GM12878 (cell line): ENCODE results near the gene CPNE9. TPM values are rescaled to one million over a fixed set of nuclear protein-coding genes. Genes with fewer than 3 reads are reported as not detected.

ENCODE experiments used
- BRCA1 ChIP-seq: IDR thresholded peaks from 2 replicates; pipeline ENCODE4 v1.6.1; 2011; ENCODE audit warnings: low read depth, low read length, improper control_type of control experiment
- E2F8 ChIP-seq: fragments of 450-650 bp; IDR thresholded peaks from 2 replicates; pipeline ENCODE4 v1.6.1; 2018; ENCODE audit warnings: mild to moderate bottlenecking, low read depth, moderate library complexity; ENCODE audit not compliant: partially characterized antibody
- FOS ChIP-seq: IDR thresholded peaks from 3 replicates; pipeline ENCODE4 v1.6.1; 2011; ENCODE audit warnings: borderline replicate concordance; ENCODE audit not compliant: insufficient read length; ENCODE audit errors: extremely low read depth
- HCFC1 ChIP-seq: fragments of 150-350 bp; IDR thresholded peaks from 2 replicates; pipeline ENCODE4 v1.6.1; 2014; ENCODE audit warnings: low read length
- JUND ChIP-seq: IDR thresholded peaks from 2 replicates; pipeline ENCODE4 v1.6.1; 2012; ENCODE audit warnings: low read depth, mild to moderate bottlenecking, low read length, improper control_type of control experiment, moderate library complexity
- MTA2 ChIP-seq: fragments of 450-650 bp; IDR thresholded peaks from 2 replicates; pipeline ENCODE4 v1.6.1; 2016; ENCODE audit warnings: low read depth, mild to moderate bottlenecking, moderate library complexity
- RELA ChIP-seq: fragments of 450-650 bp; IDR thresholded peaks from 2 replicates; pipeline ENCODE4 v1.8.0; 2014; ENCODE audit warnings: borderline replicate concordance; ENCODE audit not compliant: partially characterized antibody
- SKIL ChIP-seq: fragments of 450-650 bp; IDR thresholded peaks from 2 replicates; pipeline ENCODE4 v1.6.1; 2017; ENCODE audit warnings: mild to moderate bottlenecking, low read depth, inconsistent platforms; ENCODE audit not compliant: poor library complexity, severe bottlenecking
- STAT3 ChIP-seq: IDR thresholded peaks from 2 replicates; pipeline ENCODE4 v1.6.1; 2011; ENCODE audit warnings: low read depth, low read length, improper control_type of control experiment
- polyA plus RNA-seq, 11 experiments: library from polyadenylated mRNA; depleted of rRNA in 4 of 11; unstranded in 6 of 11; stranded (reverse) in 5 of 11; fragments of >200 nt; fragmentation: Nextera tagmentation in 4 of 11; fragmentation: Illumina TruSeq in 1 of 11; extraction: Ambion mirVana in 4 of 11; extraction: Trizol in 1 of 11; gene quantifications; 1 replicate in 1 of 11; 2 replicates in 10 of 11; pipeline versions ENCODE4 v1.2.1 to v1.2.3, GENCODE V29; 2011 to 2016; ENCODE audit warnings: inconsistent platforms in 2 of 11, missing spikeins in 2 of 11, low read depth in 1 of 11
- total RNA-seq, 4 experiments: library from RNA; depleted of rRNA in 3 of 4; stranded (reverse); fragments of >200 nt in 3 of 4; fragmentation: Illumina TruSeq in 1 of 4; extraction: Trizol in 1 of 4; gene quantifications; 2 replicates each; pipeline versions ENCODE4 v1.2.1 to v1.2.3, GENCODE V29; 2013 to 2021

CPNE9 gene
- total and polyA plus RNA-seq, 10 of the 15 experiments (the other 5 are each of a cell fraction or from before 2014, with no cell fraction given), result 0.02 to 0.12 (median 0.05) TPM; not detected in 7

- no peak for TF ChIP-seq E2F8
- no peak for TF ChIP-seq HCFC1
- TF ChIP-seq SKIL, result no peak
- TF ChIP-seq RELA, result no peak
- no peak for TF ChIP-seq STAT3
- no peak for TF ChIP-seq FOS
- no peak for TF ChIP-seq JUND
- no peak for TF ChIP-seq BRCA1
- TF ChIP-seq MTA2, result no peak
These were observed 58.3 kb downstream of the CPNE9 start (continued) for GRCh38 chr3:9761919-9762318.
